ENCODE data around the gene COX6B2. TPM values are rescaled to one million over a fixed set of nuclear protein-coding genes. Genes with fewer than 3 reads are reported as not detected.

The COX6B2 gene
- total RNA-seq, 2 donors from 2014 or later, result 0.75 to 0.84 TPM

DNA sequence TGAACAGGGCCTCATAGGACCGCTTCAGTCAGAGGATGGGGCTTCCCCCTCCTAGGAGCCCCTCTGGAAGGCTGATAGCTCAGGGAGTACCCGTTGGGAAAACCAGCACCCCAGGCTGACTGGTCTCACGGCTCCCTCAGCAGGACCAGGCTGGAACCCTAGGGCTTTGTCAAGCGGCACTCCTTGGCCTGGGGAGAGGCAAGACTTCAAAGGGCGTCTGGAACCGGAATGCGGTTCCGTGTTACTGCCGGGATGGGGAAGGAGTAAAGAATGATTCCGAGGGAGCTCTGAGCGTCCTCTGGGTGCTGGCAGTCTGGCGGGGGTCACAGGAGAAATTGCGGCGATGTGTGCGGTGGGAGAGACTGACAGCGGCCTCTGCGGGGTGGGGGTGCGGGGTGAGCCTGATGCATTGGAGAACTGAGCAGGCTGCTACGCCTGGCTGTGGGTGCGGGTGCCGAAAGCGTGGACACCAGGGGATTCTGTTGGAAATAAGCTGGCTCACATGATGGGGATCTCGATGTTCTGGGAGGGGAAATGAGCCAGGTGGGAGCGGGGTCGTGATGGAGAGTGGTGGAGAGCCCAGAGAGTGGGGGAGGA lies 1.9 kb downstream of the COX6B2 start:
- 83 to 84% methylated on average over 20 to 25 of the region's 25 CpGs for WGBS, 2 experiments (ENCODE audit: insufficient coverage in 1 of 2, insufficient read length in 1 of 2)
- Histone ChIP-seq H3K4me1 (ENCODE audit: control insufficient read depth, insufficient read depth, low read length) (peaks cover 9% of the 10 kb centered on the region), H3K9me3 (ENCODE audit: control insufficient read depth, low read length) (no peaks in the 10 kb centered on the region), H3K27ac (ENCODE audit: low read depth, low read length) (no peak overlapping the region), H3K9ac (ENCODE audit: extremely low read depth, low read length, poor library complexity, severe bottlenecking) (no peak overlapping the region), H3K27me3 (ENCODE audit: control insufficient read depth, insufficient read depth, low read length, poor library complexity, severe bottlenecking) (peaks cover 63% of the 10 kb centered on the region), H3K36me3 (ENCODE audit: control insufficient read depth, insufficient read depth, low read length) (peaks cover 11% of the 10 kb centered on the region), H3K4me3 (ENCODE audit: low read length) (no peak overlapping the region)
- TF ChIP-seq, protein P1, sequence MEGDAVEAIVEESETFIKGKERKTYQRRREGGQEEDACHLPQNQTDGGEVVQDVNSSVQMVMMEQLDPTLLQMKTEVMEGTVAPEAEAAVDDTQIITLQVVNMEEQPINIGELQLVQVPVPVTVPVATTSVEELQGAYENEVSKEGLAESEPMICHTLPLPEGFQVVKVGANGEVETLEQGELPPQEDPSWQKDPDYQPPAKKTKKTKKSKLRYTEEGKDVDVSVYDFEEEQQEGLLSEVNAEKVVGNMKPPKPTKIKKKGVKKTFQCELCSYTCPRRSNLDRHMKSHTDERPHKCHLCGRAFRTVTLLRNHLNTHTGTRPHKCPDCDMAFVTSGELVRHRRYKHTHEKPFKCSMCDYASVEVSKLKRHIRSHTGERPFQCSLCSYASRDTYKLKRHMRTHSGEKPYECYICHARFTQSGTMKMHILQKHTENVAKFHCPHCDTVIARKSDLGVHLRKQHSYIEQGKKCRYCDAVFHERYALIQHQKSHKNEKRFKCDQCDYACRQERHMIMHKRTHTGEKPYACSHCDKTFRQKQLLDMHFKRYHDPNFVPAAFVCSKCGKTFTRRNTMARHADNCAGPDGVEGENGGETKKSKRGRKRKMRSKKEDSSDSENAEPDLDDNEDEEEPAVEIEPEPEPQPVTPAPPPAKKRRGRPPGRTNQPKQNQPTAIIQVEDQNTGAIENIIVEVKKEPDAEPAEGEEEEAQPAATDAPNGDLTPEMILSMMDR (conservative IDR thresholded peaks at IDR 0.05), result no peak
- no peaks in the 10 kb centered on the region for H3K9me3 Mint-ChIP-seq
- no peak for DNase-seq
- peaks cover 6% of the 10 kb centered on the region for H3K36me3 Mint-ChIP-seq (ENCODE audit: low read depth)
- no peak overlapping the region for H3K27ac Mint-ChIP-seq
- peaks cover 10% of the 10 kb centered on the region for H3K4me1 Mint-ChIP-seq
- H3K27me3 Mint-ChIP-seq (ENCODE audit: insufficient read depth), result peaks cover 70% of the 10 kb centered on the region
- peak overlapping the region; percentile 50 for H3K4me3 Mint-ChIP-seq

DNA sequence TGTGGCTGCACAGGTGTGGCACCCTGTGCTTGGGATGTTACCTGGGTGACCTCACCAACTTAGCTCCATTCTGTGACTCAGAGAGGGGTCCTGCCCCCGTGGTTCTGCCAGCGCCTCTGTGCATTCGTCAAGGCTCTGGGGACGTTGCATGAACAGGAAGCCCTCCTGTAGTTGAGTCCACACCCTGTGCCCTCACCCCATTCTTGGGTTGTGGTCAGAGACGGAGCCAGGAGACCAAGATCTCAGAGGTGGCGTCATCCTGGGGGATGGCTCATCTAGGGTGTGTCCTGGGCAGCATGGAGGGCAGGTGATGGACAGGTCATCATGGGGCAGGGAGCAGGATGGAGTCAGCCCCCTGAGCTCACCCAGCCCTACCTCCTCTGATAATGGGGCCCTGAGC lies 2.5 kb downstream of the COX6B2 start:
- Mint-ChIP-seq H3K27ac (no peak overlapping the region), H3K4me3 (no peak overlapping the region), H3K4me1 (peaks cover 10% of the 10 kb centered on the region), H3K9me3 (no peaks in the 10 kb centered on the region), H3K36me3 (ENCODE audit: low read depth) (peaks cover 6% of the 10 kb centered on the region), H3K27me3 (ENCODE audit: insufficient read depth) (peaks cover 64% of the 10 kb centered on the region)
- WGBS, 2 experiments (ENCODE audit: insufficient coverage in 1 of 2, insufficient read length in 1 of 2), result 92 to 94% methylated on average over 4 to 6 of the region's 6 CpGs
- Histone ChIP-seq H3K9me3 (ENCODE audit: control insufficient read depth, low read length) (no peaks in the 10 kb centered on the region), H3K4me1 (ENCODE audit: control insufficient read depth, insufficient read depth, low read length) (peaks cover 9% of the 10 kb centered on the region), H3K27ac (ENCODE audit: low read depth, low read length) (no peak overlapping the region), H3K36me3 (ENCODE audit: control insufficient read depth, insufficient read depth, low read length) (peaks cover 12% of the 10 kb centered on the region), H3K27me3 (ENCODE audit: control insufficient read depth, insufficient read depth, low read length, poor library complexity, severe bottlenecking) (peaks cover 58% of the 10 kb centered on the region), H3K9ac (ENCODE audit: extremely low read depth, low read length, poor library complexity, severe bottlenecking) (no peak overlapping the region), H3K4me3 (ENCODE audit: low read length) (no peak overlapping the region)
- DNase-seq, result no peak
- TF ChIP-seq, protein P1 (conservative IDR thresholded peaks at IDR 0.05), result no peak

DNA sequence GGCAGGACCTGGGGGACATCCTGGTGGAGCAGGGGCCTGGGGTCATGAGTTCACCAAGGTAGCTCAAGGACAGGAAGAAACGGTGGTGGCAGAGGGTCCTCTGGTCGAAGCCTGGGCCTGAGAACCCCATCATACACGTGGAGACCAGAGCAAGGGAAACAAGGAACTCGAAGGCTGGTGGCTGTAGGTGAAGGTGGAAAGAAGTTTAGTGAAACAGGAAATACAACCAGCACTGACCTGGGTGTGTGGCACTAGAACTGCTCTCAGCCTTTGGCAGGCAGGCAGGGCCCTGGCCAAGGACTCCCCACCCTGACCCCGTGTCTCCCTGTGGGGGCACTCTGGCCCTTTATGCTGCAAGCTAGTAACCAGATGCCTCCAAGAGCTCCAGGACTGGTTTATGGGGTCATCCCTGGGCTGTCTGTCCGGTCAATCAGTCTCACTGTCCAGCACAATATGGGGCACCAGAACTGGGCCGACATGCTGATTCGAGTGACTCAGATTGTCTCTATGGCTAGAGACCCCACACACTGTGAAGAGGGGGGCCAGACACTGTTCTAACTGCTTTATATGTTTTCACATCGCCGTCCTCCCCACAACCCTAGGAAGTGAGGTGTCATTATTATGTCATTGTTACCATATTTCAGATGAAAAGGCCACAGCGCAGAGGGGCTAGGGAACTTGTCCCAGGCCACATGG lies 3.8 kb downstream of the COX6B2 start:
- DNase-seq, result peak; percentile 41
- H3K4me3 Mint-ChIP-seq, result no peak overlapping the region

More for the DNA sequence above, 3.8 kb downstream of the COX6B2 start:
- Histone ChIP-seq H3K4me3 (ENCODE audit: low read length) (no peak overlapping the region), H3K4me1 (ENCODE audit: control insufficient read depth, insufficient read depth, low read length) (peaks cover 9% of the 10 kb centered on the region), H3K27ac (ENCODE audit: low read depth, low read length) (no peak overlapping the region), H3K27me3 (ENCODE audit: control insufficient read depth, insufficient read depth, low read length, poor library complexity, severe bottlenecking) (peaks cover 45% of the 10 kb centered on the region), H3K36me3 (ENCODE audit: control insufficient read depth, insufficient read depth, low read length) (peaks cover 12% of the 10 kb centered on the region), H3K9me3 (ENCODE audit: control insufficient read depth, low read length) (no peaks in the 10 kb centered on the region), H3K9ac (ENCODE audit: extremely low read depth, low read length, poor library complexity, severe bottlenecking) (no peak overlapping the region)
- TF ChIP-seq, protein P1 (conservative IDR thresholded peaks at IDR 0.05), result no peak
- Mint-ChIP-seq H3K27ac (no peak overlapping the region), H3K36me3 (ENCODE audit: low read depth) (peaks cover 6% of the 10 kb centered on the region), H3K4me1 (peaks cover 10% of the 10 kb centered on the region), H3K9me3 (no peaks in the 10 kb centered on the region), H3K27me3 (ENCODE audit: insufficient read depth) (peaks cover 51% of the 10 kb centered on the region)
- WGBS, 2 experiments (ENCODE audit: insufficient coverage in 1 of 2, insufficient read length in 1 of 2), result 86 to 95% methylated on average over 6 to 11 of the region's 11 CpGs
